GM18951 (cell line): ENCODE data around the gene NPFFR1.
"Not testable (repeated sequence)": the region's sequence is repeated elsewhere in the genome, so short reads cannot be mapped to it uniquely, and the experiment has no call there.

Experiments used
- POLR2A ChIP-seq: IDR thresholded peaks from 4 replicates; pipeline ENCODE4 v1.6.1; 2011; ENCODE audit warnings: mild to moderate bottlenecking; ENCODE audit not compliant: insufficient read length, insufficient read depth; ENCODE audit errors: extremely low read depth
- in situ Hi-C: fragments of 300-500 bp; cut with MboI; formaldehyde crosslinking; loops from one replicate; pipeline ENCODE4 v1.12.0; 2022; ENCODE audit warnings: low sequenced_read_pairs, mixed read lengths, inconsistent platforms; ENCODE audit not compliant: unreplicated experiment

The NPFFR1 gene

DNA sequence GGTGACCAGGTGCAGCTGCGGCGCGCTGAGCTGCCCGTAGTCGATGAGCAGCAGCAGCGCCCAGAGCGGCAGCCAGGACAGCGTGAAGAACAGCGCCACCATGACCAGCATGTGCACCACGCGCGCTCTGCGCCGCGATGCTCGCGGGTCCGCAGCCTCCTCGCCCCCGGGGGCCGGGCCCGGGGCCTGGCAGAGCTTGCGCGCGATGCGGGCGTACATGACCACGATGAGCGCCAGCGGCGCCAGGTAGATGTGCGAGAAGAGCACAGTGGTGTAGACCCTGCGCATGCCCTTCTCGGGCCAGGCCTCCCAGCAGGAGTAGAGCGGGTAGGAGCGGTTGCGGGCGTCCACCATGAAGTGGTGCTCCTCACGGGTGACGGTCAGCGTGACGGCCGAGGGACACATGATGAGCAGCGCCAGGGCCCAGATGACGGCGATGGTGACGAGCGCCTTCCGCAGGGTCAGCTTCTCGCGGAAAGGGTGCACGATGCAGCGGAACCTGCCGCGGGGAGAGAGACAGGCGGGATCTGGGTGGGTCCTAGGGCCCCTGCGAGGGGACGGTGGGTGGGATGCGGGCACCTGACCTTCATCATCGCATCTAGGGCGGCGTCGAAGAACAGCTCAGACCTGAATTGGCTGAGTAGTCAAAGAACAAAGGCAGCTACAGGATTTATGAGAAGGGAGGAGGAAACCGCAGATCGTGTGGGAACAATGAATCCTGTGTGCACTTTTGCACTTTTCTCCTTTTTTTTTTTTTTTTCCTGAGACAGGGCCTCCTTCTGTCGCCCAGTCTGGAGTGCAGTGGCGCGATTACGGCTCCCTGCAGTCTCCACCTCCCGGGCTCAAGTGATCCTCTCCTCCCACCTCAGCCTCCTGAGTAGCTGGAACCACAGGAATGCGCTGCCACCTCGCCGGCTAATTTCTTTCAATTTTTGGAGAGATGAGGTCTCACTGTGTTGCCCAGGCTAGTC, 28.2 kb downstream of the NPFFR1 start:
- TF ChIP-seq POLR2A: no peak
- in situ Hi-C loops: no loop called here

DNA sequence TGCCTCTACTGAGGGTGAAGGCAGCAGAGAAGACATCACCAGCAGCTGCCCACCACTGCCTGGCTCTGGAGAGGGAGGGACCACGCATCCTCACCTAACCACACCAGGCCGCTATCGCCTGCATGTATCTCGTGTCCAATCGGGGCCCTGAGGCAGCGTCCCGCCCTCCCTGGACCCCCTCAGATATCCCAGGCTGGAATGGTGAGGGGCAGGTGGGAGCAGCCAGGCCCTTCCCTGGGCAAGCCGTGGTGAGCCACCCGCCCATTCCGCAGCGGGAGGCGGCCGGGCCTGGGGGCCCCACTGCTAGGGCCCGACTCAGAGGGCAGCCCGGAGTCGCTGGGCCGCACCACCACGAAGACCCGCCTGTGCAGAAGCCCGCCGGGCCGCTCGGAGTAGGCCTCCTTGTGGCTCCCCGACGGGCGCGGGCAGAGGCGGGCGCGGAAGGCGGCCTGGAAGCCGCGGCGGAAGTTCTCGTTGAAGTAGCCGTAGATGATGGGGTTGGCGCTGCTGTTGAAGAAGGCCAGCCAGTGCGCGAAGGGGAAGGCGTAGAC, 29.0 kb downstream of the NPFFR1 start:
- TF ChIP-seq POLR2A: no peak
- in situ Hi-C loops: no loop called here

DNA sequence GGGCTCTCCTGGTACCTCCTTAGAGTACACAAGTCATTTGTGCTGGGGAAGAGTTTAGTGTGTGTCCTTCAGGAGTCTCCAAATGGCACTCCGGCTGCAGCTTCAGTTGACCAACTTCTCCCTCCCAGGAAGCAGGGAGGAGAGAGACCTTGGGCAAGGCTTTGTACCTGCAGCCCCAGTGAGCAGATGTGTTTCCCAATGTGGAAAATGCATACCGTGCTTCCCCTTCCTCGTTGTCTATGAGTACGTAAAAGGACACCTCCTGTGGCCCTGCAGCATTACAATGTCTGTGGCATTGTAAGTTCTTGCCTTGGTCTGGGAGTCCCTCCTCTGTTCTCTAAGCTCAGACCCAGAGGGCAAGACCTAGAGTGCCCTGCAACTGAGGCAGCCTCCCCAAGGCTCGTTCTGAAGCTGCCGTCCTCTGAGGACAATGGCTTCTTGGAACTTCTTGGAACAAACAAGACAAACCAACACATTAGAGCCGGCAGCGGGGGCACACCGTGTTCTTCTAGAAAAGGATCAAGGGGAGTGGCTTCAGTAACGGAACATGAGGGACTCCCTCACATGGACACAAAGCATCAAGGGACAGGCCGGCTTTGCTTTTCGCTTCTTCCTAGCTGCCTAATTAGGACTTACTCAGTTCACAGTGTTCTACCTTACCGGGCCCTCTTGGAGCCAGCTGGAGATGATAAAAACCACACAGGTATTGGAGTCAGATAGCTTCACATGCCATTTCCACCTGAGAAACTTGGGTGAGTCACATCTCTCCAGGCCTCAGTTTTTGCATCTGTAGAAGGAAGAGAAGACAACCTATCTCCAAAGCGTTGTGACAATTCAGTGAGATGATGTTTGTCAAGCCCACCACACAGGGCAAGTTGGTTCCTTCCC, 29.7 kb downstream of the NPFFR1 start:
- no peak for TF ChIP-seq POLR2A
- in situ Hi-C loops: no loop called here

DNA sequence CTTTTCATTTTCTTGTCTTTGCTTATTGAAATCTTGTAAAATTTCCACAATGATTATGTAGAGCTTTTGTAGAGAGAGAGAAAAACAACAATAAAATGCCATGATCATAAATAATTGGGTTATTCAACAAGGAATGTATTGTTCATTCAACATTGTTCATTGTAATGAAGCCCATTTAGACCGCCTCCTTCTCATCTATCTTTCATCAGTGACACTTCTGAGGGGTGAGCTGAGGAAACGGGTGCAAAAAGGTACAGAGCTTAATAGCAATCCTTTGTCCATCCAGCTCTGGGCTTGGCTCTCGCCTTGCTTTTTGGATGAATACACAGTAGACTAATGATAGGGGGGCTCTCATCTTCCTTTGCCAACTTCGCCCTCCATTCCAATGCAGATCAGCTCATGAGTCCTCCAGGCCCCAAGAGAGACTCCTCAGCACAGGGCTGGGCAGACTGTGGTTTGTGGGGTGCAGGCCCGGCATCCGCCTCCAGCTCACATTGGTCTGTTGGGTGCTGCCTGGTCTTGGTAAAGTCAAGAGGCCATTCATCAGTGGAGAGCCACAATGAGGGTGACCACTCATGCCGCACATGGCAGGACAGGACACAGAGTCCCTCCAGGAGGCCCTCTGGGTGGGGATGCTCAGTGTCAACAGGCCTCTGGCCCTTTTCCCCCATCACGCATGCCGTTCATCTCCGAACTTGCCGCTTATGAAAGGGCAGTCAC, 32.7 kb downstream of the NPFFR1 start:
- TF ChIP-seq POLR2A: no peak
- in situ Hi-C loops: no loop called here

DNA sequence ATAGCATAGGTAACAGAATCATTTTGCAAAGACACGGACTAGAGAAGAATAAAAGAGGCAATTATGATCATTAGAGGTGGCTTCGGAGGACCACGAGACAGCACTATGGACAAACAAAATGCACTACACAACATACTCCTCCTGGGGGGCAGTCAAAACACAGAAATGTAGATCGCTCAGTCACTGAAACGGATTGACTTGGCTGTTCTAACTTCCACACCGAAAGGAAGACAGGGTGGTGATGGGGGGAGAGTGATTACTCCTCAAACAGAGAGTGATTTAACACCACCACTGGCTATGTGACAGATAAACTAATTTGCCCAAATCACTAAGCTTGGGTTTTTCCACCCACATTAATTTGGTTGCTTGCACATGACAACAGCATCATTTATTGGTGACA, 36.4 kb downstream of the NPFFR1 start:
- in situ Hi-C loops: no loop called here
- TF ChIP-seq POLR2A: no peak

DNA sequence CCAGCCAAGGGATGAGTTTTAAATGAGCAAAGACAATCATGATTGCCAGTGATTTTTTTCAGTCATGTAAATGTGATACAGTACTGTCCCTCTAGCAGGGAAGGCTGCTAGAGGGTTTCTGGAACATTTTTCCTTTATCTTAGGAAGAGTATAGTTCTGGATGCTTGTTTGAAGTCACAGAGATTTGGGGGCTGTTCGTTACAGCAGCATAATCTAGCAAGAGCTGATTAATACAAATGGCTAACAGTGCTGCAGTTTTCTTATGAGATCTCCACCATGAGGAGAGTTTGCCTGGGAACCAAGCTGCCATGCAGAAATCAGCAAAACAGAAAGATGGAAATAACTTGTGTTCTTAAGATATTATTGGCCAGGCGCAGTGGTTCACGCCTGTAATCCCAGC, 42.7 kb downstream of the NPFFR1 start:
- in situ Hi-C loops: no loop called here
- TF ChIP-seq POLR2A: no peak

DNA sequence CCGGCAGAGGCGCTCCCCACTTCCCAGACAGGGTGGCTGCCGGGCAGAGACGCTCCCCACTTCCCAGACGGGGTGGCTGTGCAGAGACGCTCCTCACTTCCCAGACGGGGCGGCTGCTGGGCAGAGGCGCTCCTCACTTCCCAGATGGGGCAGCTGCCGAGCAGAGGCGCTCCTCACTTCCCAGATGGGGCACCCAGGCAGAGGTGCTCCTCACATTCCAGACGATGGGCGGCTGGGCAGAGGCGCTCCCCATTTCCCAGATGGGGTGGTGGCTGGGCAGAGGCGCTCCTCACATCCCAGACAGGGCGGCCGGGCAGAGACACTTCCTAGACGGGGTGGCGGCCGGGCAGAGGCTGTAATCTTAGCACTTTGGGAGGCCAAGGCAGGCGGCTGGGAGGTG, 43.8 kb downstream of the NPFFR1 start:
- in situ Hi-C loops: not testable (repeated sequence)

DNA sequence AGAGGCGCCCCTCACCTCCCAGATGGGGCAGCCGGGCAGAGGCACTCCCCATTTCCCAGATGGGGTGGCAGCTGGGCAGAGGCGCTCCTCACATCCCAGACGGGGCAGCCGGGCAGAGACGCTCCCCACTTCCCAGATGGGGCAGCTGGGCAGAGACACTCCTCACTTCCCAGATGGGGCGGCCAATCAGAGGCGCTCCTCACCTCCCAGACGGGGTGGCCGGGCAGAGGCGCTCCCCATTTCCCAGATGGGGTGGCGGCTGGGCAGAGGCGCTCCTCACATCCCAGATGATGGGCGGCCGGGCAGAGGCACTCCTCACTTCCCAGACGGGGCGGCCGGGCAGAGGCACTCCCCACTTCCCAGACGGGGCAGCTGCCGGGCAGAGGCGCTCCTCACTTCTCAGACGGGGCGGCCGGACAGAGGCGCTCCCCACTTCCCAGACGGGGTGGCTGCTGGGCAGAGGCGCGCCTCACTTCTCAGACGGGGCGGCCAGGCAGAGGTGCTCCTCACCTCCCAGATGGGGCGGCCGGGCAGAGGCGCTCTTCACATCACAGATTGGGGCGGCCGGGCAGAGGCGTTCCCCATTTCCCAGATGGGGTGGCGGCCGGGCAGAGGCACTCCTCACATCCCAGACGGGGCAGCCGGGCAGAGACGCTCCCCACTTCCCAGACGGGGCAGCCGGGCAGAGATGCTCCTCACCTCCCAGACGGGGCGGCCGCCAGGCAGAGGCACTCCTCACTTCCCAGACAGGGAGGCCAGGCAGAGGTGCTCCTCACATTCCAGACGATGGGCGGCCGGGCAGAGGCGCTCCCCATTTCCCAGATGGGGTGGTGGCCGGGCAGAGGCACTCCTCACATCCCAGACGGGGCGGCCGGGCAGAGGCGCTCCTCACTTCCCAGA, 44.5 kb downstream of the NPFFR1 start:
- in situ Hi-C loops: not testable (repeated sequence)

DNA sequence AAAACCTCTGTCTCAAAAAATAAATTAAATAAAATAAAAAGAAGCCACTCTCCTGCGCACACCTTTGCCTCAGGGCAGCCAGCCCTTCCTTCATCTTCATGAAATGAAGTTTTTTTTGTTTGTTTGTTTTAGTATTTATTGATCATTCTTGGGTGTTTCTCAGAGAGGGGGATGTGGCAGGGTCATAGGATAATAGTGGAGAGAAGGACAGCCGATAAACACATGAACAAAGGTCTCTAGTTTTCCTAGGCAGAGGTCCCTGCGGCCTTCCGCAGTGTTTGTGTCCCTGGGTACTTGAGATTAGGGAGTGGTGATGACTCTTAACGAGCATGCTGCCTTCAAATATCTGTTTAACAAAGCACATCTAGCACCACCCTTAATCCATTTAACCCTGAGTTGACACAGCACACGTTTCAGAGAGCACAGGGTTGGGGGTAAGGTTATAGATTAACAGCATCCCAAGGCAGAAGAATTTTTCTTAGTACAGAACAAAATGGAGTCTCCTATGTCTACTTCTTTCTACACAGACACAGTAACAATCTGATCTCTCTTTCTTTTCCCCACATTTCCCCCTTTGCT, 45.8 kb downstream of the NPFFR1 start:
- in situ Hi-C loops: not testable (repeated sequence)

DNA sequence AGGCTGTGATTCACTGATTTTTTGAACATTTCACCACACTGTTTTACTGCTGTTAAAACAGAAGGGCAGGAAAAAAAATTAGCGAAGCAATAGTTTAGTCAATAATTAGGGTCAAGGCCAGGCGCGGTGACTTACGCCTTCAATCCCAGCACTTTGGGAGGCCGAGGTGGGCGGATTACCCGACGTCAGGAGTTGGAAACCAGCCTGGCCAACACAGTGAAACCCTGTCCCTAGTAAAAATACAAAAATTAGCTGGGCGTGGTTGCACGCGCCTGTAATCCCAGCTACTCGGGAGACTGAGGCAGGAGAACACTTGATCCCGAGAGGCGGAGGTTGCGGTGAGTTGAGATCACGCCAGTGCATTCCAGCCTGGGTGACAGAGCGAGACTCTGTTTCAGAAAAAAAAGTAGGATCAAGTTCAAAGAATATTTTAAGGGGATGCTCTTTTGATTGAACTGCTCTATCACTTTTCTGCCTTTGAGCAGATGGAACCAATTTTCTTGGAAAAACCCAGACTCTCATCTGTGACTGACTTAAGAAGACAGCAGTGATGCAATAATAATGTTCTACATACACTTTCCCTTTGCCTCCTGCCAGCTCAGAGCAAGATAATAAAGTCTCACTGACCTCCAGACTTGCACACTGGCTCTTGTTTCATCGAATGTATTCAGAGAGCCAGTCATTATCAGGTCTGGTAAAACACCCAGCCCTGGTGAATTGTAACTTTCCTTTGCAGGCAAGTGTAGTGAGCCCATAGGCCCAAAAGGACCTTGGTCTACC, 48.9 kb downstream of the NPFFR1 start:
- in situ Hi-C loops: loop anchor here (5.0 kb wide), 1 partner anchor 122 kb away; no protein-coding TSS in a partner anchor
- TF ChIP-seq POLR2A: no peak

DNA sequence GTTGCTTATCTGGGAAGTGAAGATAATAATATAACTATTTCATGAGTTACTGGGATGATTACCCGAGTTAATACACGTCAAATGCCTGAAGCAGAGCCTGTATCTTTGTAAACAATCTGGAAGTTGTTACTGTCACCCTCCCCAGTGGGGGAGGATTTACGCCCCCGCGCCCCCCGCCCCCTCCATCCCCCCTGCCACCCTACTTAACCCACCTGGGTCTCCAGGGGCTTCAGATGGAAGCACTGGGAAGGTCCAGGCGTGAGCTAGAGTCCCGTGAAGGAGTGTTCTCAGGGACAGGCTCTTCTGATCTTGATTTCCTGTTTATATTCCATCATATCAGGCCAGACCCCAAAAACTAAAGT, 49.9 kb downstream of the NPFFR1 start:
- in situ Hi-C loops: loop anchor here (5.0 kb wide), 1 partner anchor 123 kb away; no protein-coding TSS in a partner anchor

More for the DNA sequence above, 49.9 kb downstream of the NPFFR1 start:
- TF ChIP-seq POLR2A: no peak
